Left cardiac atrium (tissue), 4 donors: ENCODE data around the gene C2CD2. TPM values are rescaled to one million over a fixed set of nuclear protein-coding genes. Genes with fewer than 3 reads are reported as not detected.
A peak's percentile ranks its signal among the peaks of the same experiment; 100 is the strongest.
"Not testable (repeated sequence)": the region's sequence is repeated elsewhere in the genome, so short reads cannot be mapped to it uniquely, and the experiment has no call there.

Source experiments
- ATAC-seq, 2 donors: fragments of 200-7000 bp; cut with Tn5 transposase; one replicate each; pipeline ENCODE4 v1.9.1; 2020; ENCODE audit warnings: mild to moderate bottlenecking in 2 of 2, moderate library complexity in 2 of 2
- DNase-seq: peaks from one replicate; pipeline ENCODE4 v3.0.0-alpha.2; 2020
- intact Hi-C, 2 donors: fragments of 100-400 bp; cut with DNase I; formaldehyde crosslinking; loops; one replicate each; pipeline versions ENCODE4 v1.14.1 to v1.15.1; 2022 to 2023
- total RNA-seq, 2 donors: library from RNA; stranded (reverse); fragmentation: NEBNext Ultra II Directional; extraction: Animal tissue kit (Norgen Biotek cat#: 25700); gene quantifications; one replicate each; pipeline ENCODE4 v1.2.1, GENCODE V29; 2021
- donor health status: DM: no; HTN: yes; CAD: no.
- donor health status: DM: no; HTN: yes; CAD: no; lungs with severe emphysema.
- donor health status: DM: yes; HTN: yes; CAD: no.
- donor health status: Dilated cardiomyopathy.

The C2CD2 gene
- total RNA-seq, 2 donors from 2014 or later, result 16.2 to 17.1 TPM

- intact Hi-C loops, result no loop called here
- DNase-seq, result no peak
- ATAC-seq, result no peak
Observed at GRCh38 chr21:41962425-41962966, 8.7 kb upstream of the C2CD2 start.

- no peak for DNase-seq
- intact Hi-C loops, result no loop called here
- ATAC-seq, result no peak
Observed at GRCh38 chr21:41961753-41962152, 7.9 kb upstream of the C2CD2 start.

- ATAC-seq (no peak), DNase-seq (no peak)
- intact Hi-C loops, result no loop called here
Observed at GRCh38 chr21:41961282-41961701, 7.5 kb upstream of the C2CD2 start.

GRCh38 chr21:41960386-41960785 is 6.6 kb upstream of the C2CD2 start:
- ATAC-seq (no peak), DNase-seq (no peak)
- intact Hi-C loops, result no loop called here

GRCh38 chr21:41959697-41960096 is 5.9 kb upstream of the C2CD2 start:
- not testable (repeated sequence) for DNase-seq, ATAC-seq
- intact Hi-C loops, result loop anchor here in 1 of 2 donors (10.0 kb wide), 1 partner anchor 75 kb away; no protein-coding TSS in a partner anchor

- DNase-seq, result no peak
- no peak for ATAC-seq
- intact Hi-C loops, result loop anchor here in 1 of 2 donors (10.0 kb wide), 1 partner anchor 74 kb away; no protein-coding TSS in a partner anchor
Observed at GRCh38 chr21:41958886-41959563, 5.2 kb upstream of the C2CD2 start.

- DNase-seq (peak; percentile 79), ATAC-seq (peak; percentile 53 to 63)
Observed at GRCh38 chr21:41957991-41958766, 4.4 kb upstream of the C2CD2 start.

GRCh38 chr21:41956926-41957729 is 3.3 kb upstream of the C2CD2 start:
- intact Hi-C loops, result loop anchor here in 1 of 2 donors (10.0 kb wide), 1 partner anchor 72 kb away; no protein-coding TSS in a partner anchor
- ATAC-seq, result peak in 1 of 2 donors; percentile 3
- DNase-seq, result no peak

More at GRCh38 chr21:41957991-41958766, 4.4 kb upstream of the C2CD2 start:
- intact Hi-C loops, result loop anchor here in 1 of 2 donors (10.0 kb wide), 1 partner anchor 73 kb away; no protein-coding TSS in a partner anchor

- DNase-seq (no peak), ATAC-seq (no peak)
- intact Hi-C loops, result loop anchor here in 1 of 2 donors (10.0 kb wide), 1 partner anchor 71 kb away; no protein-coding TSS in a partner anchor
Observed at GRCh38 chr21:41955516-41955915, 1.7 kb upstream of the C2CD2 start.

GRCh38 chr21:41954654-41955499 is 1.1 kb upstream of the C2CD2 start:
- intact Hi-C loops, result loop anchor here in 1 of 2 donors (10.0 kb wide), 1 partner anchor 70 kb away; no protein-coding TSS in a partner anchor
- ATAC-seq, result no peak
- no peak for DNase-seq

GRCh38 chr21:41953249-41953830 is 478 bp downstream of the C2CD2 start:
- intact Hi-C loops, result loop anchor here in 1 of 2 donors (10.0 kb wide), 1 partner anchor 69 kb away; no protein-coding TSS in a partner anchor
- ATAC-seq (peak; percentile 12 to 21), DNase-seq (peak; percentile 44)

- no peak for DNase-seq
- intact Hi-C loops, result loop anchor here in 1 of 2 donors (10.0 kb wide), 1 partner anchor 68 kb away; no protein-coding TSS in a partner anchor
- no peak for ATAC-seq
Observed at GRCh38 chr21:41952568-41953248, 1.1 kb downstream of the C2CD2 start.

- intact Hi-C loops, result loop anchor here in 1 of 2 donors (10.0 kb wide), 1 partner anchor 67 kb away; no protein-coding TSS in a partner anchor
- no peak for ATAC-seq
- no peak for DNase-seq
Observed at GRCh38 chr21:41951876-41952567, 1.8 kb downstream of the C2CD2 start.

GRCh38 chr21:41950941-41951351 is 2.9 kb downstream of the C2CD2 start:
- no peak for DNase-seq
- intact Hi-C loops, result loop anchor here in 1 of 2 donors (10.0 kb wide), 1 partner anchor 66 kb away; no protein-coding TSS in a partner anchor
- no peak for ATAC-seq

- not testable (repeated sequence) for DNase-seq, ATAC-seq
- intact Hi-C loops, result loop anchor here in 1 of 2 donors (10.0 kb wide), 1 partner anchor 65 kb away; no protein-coding TSS in a partner anchor
Observed at GRCh38 chr21:41949631-41950030, 4.2 kb downstream of the C2CD2 start.

GRCh38 chr21:41948901-41949300 is 4.9 kb downstream of the C2CD2 start:
- intact Hi-C loops, result no loop called here

More at GRCh38 chr21:41948901-41949300, 4.9 kb downstream of the C2CD2 start:
- DNase-seq (no peak), ATAC-seq (no peak)
